Globus pallidus (tissue), 1 donor: ENCODE data around the gene FXYD1.
"Not testable (repeated sequence)": the region's sequence is repeated elsewhere in the genome, so short reads cannot be mapped to it uniquely, and the experiment has no call there.

Source experiments
- DNase-seq: peaks from one replicate; pipeline ENCODE4 v3.0.0-alpha.2; 2015; ENCODE audit warnings: low spot score

The FXYD1 gene

GRCh38 chr19:35138305-35138892 is at the start of gene FXYD1:
Gene FXYD1, plus strand, starts transcription at chr19:35138824. Its CDS starts 1,256 bp downstream, at chr19:35140080.
- no peak for DNase-seq

GRCh38 chr19:35089554-35089953 is 49.1 kb upstream of the FXYD1 start:
- DNase-seq: no peak

- no peak for DNase-seq
These were observed 48.5 kb upstream of the FXYD1 start for GRCh38 chr19:35090160-35090505.

GRCh38 chr19:35090506-35091214 is 48.0 kb upstream of the FXYD1 start:
- DNase-seq: peak; percentile 75

- DNase-seq: no peak
These were observed 45.2 kb upstream of the FXYD1 start for GRCh38 chr19:35093430-35093829.

GRCh38 chr19:35093941-35094647 is 44.5 kb upstream of the FXYD1 start:
- no peak for DNase-seq

GRCh38 chr19:35094656-35095055 is 44.0 kb upstream of the FXYD1 start:
- DNase-seq: no peak

- DNase-seq: no peak
These were observed 42.8 kb upstream of the FXYD1 start for GRCh38 chr19:35095667-35096368.

- no peak for DNase-seq
These were observed 40.1 kb upstream of the FXYD1 start for GRCh38 chr19:35098413-35099049.

GRCh38 chr19:35099155-35099896 is 39.3 kb upstream of the FXYD1 start:
- no peak for DNase-seq

GRCh38 chr19:35099897-35100275 is 38.7 kb upstream of the FXYD1 start:
- no peak for DNase-seq

GRCh38 chr19:35100588-35101533 is 37.8 kb upstream of the FXYD1 start:
- no peak for DNase-seq

GRCh38 chr19:35101949-35102348 is 36.7 kb upstream of the FXYD1 start:
- DNase-seq: not testable (repeated sequence)

GRCh38 chr19:35103614-35104013 is 35.0 kb upstream of the FXYD1 start:
- not testable (repeated sequence) for DNase-seq

- DNase-seq: no peak
These were observed 34.3 kb upstream of the FXYD1 start for GRCh38 chr19:35104361-35104760.

GRCh38 chr19:35105047-35105410 is 33.6 kb upstream of the FXYD1 start:
- no peak for DNase-seq

- no peak for DNase-seq
These were observed 33.0 kb upstream of the FXYD1 start for GRCh38 chr19:35105411-35106290.

GRCh38 chr19:35106291-35106583 is 32.4 kb upstream of the FXYD1 start:
- peak; percentile 92 for DNase-seq

GRCh38 chr19:35106898-35107541 is 31.6 kb upstream of the FXYD1 start:
- DNase-seq: no peak
